ENCODE results near the gene APBB2. TPM values are rescaled to one million over a fixed set of nuclear protein-coding genes. Genes with fewer than 3 reads are reported as not detected.

Gene APBB2
- total and polyA plus RNA-seq, 4 donors, result 4.8 to 31.5 (median 11.2) TPM

GRCh38 chr4:40890764-40891163 is 323.6 kb downstream of the APBB2 start:
- no peaks in the 10 kb centered on the region for H3K4me1 ChIP-seq (ENCODE audit: control insufficient read depth in 4 of 4, insufficient read depth in 4 of 4, low read length in 3 of 4)
- no peaks in the 10 kb centered on the region for H3K9me3 ChIP-seq (ENCODE audit: control insufficient read depth in 4 of 4, low read length in 3 of 4)
- no peak for TF ChIP-seq ZBTB33 (IDR thresholded peaks at IDR 0.05)
- no peak for TF ChIP-seq MAX (IDR thresholded peaks at IDR 0.05)
- no peak for TF ChIP-seq FOXA1 (IDR thresholded peaks at IDR 0.05)
- no peak for TF ChIP-seq FOXA2 (IDR thresholded peaks at IDR 0.05)
- no peak for TF ChIP-seq REST (IDR thresholded peaks at IDR 0.05)
- no peak for TF ChIP-seq YY1 (IDR thresholded peaks at IDR 0.05)
- TF ChIP-seq GABPA (IDR thresholded peaks at IDR 0.05 in 1 of 2, conservative IDR thresholded peaks at IDR 0.05 in 1 of 2), result no peak
- 88% methylated on average over 6 of the region's 6 CpGs for WGBS
- H3K27me3 ChIP-seq (ENCODE audit: control insufficient read depth in 4 of 4, insufficient read depth in 4 of 4, low read length in 3 of 4), result no peaks in the 10 kb centered on the region
- DNase-seq (ENCODE audit: low spot score), result no peak
- H3K36me3 ChIP-seq (ENCODE audit: control insufficient read depth in 4 of 4, insufficient read depth in 3 of 4, low read depth in 1 of 4, low read length in 3 of 4), result peaks cover 0 to 33% (median 13%) of the 10 kb centered on the region in 4 donors
- H3K9ac ChIP-seq (ENCODE audit: low read depth in 1 of 2, low read length in 2 of 2), result no peak overlapping the region
- no peak overlapping the region for H3K27ac ChIP-seq (ENCODE audit: low read depth in 1 of 2, low read length in 2 of 2)
- no peak overlapping the region for H3K4me3 ChIP-seq (ENCODE audit: low read depth in 1 of 3, low read length in 3 of 3)

GRCh38 chr4:40890199-40890598 is 324.1 kb downstream of the APBB2 start:
- TF ChIP-seq RAD21 (IDR thresholded peaks at IDR 0.05) (no peak), SP1 (IDR thresholded peaks at IDR 0.05) (no peak)
- Histone ChIP-seq H3K9ac (ENCODE audit: low read depth in 1 of 2, low read length in 2 of 2) (no peak overlapping the region), H3K36me3 (ENCODE audit: control insufficient read depth in 4 of 4, insufficient read depth in 3 of 4, low read depth in 1 of 4, low read length in 3 of 4) (peaks cover 0 to 35% (median 15%) of the 10 kb centered on the region in 4 donors), H3K27ac (ENCODE audit: low read depth in 1 of 2, low read length in 2 of 2) (no peak overlapping the region), H3K4me3 (ENCODE audit: low read depth in 1 of 3, low read length in 3 of 3) (no peak overlapping the region), H3K9me3 (ENCODE audit: control insufficient read depth in 4 of 4, low read length in 3 of 4) (no peaks in the 10 kb centered on the region), H3K4me1 (ENCODE audit: control insufficient read depth in 4 of 4, insufficient read depth in 4 of 4, low read length in 3 of 4) (no peaks in the 10 kb centered on the region), H3K27me3 (ENCODE audit: control insufficient read depth in 4 of 4, insufficient read depth in 4 of 4, low read length in 3 of 4) (no peaks in the 10 kb centered on the region)
- no peak for DNase-seq (ENCODE audit: low spot score)
- WGBS, result 97% methylated on average over 18 of the region's 18 CpGs

- 96% methylated on average over 5 of the region's 5 CpGs for WGBS
- Histone ChIP-seq H3K36me3 (ENCODE audit: control insufficient read depth in 4 of 4, insufficient read depth in 3 of 4, low read depth in 1 of 4, low read length in 3 of 4) (peaks cover 0 to 35% (median 12%) of the 10 kb centered on the region in 4 donors), H3K4me3 (ENCODE audit: low read depth in 1 of 3, low read length in 3 of 3) (no peak overlapping the region)
- TF ChIP-seq TAF1 (conservative IDR thresholded peaks at IDR 0.05) (no peak), MAX (IDR thresholded peaks at IDR 0.05) (no peak), GABPA (IDR thresholded peaks at IDR 0.05 in 1 of 2, conservative IDR thresholded peaks at IDR 0.05 in 1 of 2) (no peak), RAD21 (IDR thresholded peaks at IDR 0.05) (no peak), HNF4G (IDR thresholded peaks at IDR 0.05) (no peak), REST (IDR thresholded peaks at IDR 0.05) (no peak), EGR1 (IDR thresholded peaks at IDR 0.05; ENCODE audit: low read depth in 2 of 2) (no peak), RXRA (IDR thresholded peaks at IDR 0.05) (no peak), YY1 (IDR thresholded peaks at IDR 0.05) (no peak), FOXA1 (IDR thresholded peaks at IDR 0.05) (no peak), ZBTB33 (IDR thresholded peaks at IDR 0.05) (no peak), ATF3 (IDR thresholded peaks at IDR 0.05) (no peak), FOXA2 (IDR thresholded peaks at IDR 0.05) (no peak), SP1 (IDR thresholded peaks at IDR 0.05) (no peak), JUND (IDR thresholded peaks at IDR 0.05) (no peak)
Observed at GRCh38 chr4:40888933-40889332, 325.4 kb downstream of the APBB2 start.

More at GRCh38 chr4:40888933-40889332, 325.4 kb downstream of the APBB2 start:
- Histone ChIP-seq H3K4me1 (ENCODE audit: control insufficient read depth in 4 of 4, insufficient read depth in 4 of 4, low read length in 3 of 4) (no peaks in the 10 kb centered on the region), H3K27ac (ENCODE audit: low read depth in 1 of 2, low read length in 2 of 2) (no peak overlapping the region), H3K9me3 (ENCODE audit: control insufficient read depth in 4 of 4, low read length in 3 of 4) (no peaks in the 10 kb centered on the region), H3K27me3 (ENCODE audit: control insufficient read depth in 4 of 4, insufficient read depth in 4 of 4, low read length in 3 of 4) (no peaks in the 10 kb centered on the region), H3K9ac (ENCODE audit: low read depth in 1 of 2, low read length in 2 of 2) (no peak overlapping the region)
- DNase-seq (ENCODE audit: low spot score), result no peak

Measured in liver (tissue), 9 donors.